Right ventricle myocardium superior (tissue), 1 donor: Measurements from ENCODE around the gene SAMD14. TPM values are rescaled to one million over a fixed set of nuclear protein-coding genes. Genes with fewer than 3 reads are reported as not detected.
A peak's percentile ranks its signal among the peaks of the same experiment; 100 is the strongest.
"Not testable (repeated sequence)": the region's sequence is repeated elsewhere in the genome, so short reads cannot be mapped to it uniquely, and the experiment has no call there.

ENCODE experiments used
- ATAC-seq: fragments of 200-7000 bp; cut with Tn5 transposase; one replicate; pipeline ENCODE4 v1.9.1; 2020; ENCODE audit warnings: mild to moderate bottlenecking; ENCODE audit not compliant: poor library complexity
- DNase-seq: peaks from one replicate; pipeline ENCODE4 v3.0.0-alpha.2; 2020
- intact Hi-C: fragments of 100-400 bp; cut with DNase I; formaldehyde crosslinking; loops from one replicate; pipeline ENCODE4 v1.11.2; 2022
- total RNA-seq: library from RNA; stranded (reverse); fragmentation: NEBNext Ultra II Directional; extraction: Animal tissue kit (Norgen Biotek cat#: 25700); gene quantifications from one replicate; pipeline ENCODE4 v1.2.1, GENCODE V29; 2021
- donor health status: DM: no; HTN: yes; CAD: no; lungs with severe emphysema.

The SAMD14 gene
- total RNA-seq, 1 donor from 2014 or later, result 0.78 TPM

DNA sequence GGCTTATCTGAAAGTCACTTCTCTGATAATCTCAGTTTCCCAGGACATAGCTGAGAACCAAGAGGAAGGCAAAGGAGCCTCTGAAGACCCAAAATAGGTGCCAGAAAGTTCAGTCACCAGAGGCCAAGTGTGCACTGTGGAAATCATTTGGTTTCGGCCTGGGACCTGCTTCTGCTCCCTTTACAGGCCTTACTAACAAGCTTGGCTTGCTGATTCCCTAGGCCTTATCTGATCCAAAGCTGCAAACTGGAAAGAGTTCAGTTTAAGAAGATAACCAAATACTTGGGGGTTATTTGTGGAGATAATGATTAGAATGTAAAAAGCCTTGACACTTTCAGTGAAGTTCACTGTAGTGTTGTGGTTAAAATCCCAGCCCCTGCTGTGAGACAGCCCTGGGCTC lies 57.0 kb downstream of the SAMD14 start:
- ATAC-seq, result no peak
- intact Hi-C loops, result no loop called here
- no peak for DNase-seq

DNA sequence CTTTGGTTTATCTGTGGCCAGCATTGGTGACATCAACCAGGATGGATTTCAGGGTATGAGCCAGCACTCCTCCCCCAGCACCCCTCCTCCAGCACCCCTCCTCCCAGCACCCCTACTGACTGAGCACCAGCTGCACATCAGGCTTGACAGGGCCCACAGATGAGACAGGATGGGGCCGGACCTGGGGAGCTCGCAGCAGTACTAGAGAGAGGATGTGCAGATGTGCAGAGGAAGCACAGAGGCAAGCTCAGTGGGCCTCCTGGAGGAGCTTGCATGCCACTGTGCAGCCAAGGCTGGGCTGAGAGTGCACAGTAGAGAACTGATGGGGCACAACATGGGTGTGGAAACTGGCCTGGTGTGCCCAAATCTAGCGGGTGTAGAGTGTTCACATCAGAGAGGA lies 57.8 kb downstream of the SAMD14 start:
- ATAC-seq, result no peak
- no peak for DNase-seq
- intact Hi-C loops, result no loop called here

DNA sequence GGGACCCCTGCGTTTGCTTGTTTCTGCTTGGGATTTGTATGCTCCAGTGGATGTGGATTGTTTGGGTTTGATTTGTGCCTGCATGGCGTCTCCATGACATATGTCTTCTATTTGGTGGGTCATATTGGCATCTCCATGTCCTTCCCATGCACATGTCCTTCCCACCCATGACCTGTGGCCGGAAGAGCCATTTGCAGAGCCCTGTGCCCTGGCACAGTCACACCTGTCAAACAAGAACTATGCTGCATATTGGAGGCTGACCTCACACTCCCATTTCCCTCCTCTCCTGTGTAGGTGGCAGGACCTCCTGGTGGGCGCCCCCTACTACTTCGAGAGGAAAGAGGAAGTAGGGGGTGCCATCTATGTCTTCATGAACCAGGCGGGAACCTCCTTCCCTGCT lies 58.3 kb downstream of the SAMD14 start:
- ATAC-seq (no peak), DNase-seq (no peak)
- intact Hi-C loops, result no loop called here

- ATAC-seq (no peak), DNase-seq (no peak)
- intact Hi-C loops, result no loop called here
These were observed 58.9 kb downstream of the SAMD14 start for GRCh38 chr17:50070908-50071680.

DNA sequence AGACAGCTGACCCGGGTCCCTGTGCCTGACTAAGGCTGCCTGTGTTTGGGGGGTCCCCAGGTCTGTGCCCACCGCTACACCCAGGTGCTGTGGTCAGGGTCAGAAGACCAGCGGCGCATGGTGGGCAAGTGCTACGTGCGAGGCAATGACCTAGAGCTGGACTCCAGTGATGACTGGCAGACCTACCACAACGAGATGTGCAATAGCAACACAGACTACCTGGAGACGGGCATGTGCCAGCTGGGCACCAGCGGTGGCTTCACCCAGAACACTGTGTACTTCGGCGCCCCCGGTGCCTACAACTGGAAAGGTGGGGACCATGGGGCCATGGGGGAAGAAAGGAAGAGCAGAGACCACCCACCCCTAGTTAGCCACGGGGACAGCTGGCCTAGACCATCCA lies 62.0 kb downstream of the SAMD14 start:
- intact Hi-C loops, result no loop called here
- ATAC-seq, result no peak
- DNase-seq, result no peak

DNA sequence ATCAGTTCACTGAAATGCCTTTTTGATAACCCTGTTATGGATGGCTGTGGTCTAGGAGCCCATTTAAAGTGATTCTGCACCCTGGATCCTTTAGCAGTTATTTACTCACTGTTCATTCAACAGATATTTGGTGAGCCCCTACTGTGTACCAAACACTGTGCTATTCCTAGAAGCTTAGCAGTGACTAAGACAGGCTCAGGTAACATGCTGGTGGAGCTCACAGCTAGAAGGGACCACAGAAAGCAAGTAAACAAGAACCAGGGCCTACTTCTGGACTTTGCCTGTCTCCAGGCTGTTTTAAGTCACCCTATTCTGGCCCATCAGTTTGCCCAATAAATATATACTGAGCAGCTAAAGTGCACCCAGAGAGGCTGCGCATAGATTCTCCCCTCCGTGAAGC lies 63.0 kb downstream of the SAMD14 start:
- DNase-seq, result no peak
- ATAC-seq, result no peak
- intact Hi-C loops, result no loop called here

- ATAC-seq (no peak), DNase-seq (no peak)
- intact Hi-C loops, result no loop called here
These were observed 64.9 kb downstream of the SAMD14 start for GRCh38 chr17:50065056-50065455.

DNA sequence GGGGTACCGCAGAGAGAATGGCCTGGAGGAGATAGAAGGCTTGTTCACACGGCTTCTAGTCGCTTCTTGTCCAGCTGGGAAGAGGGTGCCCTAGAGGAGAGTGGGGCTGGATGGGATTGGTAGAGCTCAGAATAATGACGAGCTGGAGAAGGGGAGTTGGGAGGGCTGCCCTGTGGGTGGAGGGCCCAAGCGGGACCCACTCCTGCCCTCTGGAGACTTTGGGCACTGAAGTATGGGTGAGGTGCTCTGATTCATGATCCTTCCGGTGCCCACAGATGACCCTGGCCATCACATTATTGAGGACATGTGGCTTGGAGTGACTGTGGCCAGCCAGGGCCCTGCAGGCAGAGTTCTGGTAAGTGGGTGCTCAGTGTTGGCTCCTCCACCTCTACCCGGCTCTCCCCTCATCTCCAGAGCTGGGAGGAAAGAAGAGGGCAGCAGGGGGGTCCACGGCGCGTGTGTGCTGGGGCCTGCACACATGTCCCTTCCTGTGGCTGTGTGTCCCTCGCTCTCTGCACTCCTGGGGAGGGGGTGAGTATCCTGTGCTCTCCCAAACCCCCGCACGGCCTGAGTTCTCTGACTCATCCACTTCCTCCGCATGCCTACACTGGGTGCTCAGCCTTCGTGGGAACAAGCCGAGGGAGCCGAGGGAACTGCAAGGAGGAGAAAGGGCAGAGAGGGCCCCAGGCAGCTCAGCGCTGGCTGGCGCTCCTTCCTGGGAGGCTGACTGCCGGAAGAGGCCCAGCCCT lies 65.5 kb downstream of the SAMD14 start:
- DNase-seq, result no peak
- intact Hi-C loops, result no loop called here
- ATAC-seq, result no peak

- intact Hi-C loops, result no loop called here
- ATAC-seq (no peak), DNase-seq (no peak)
These were observed 66.3 kb downstream of the SAMD14 start for GRCh38 chr17:50063561-50064252.

DNA sequence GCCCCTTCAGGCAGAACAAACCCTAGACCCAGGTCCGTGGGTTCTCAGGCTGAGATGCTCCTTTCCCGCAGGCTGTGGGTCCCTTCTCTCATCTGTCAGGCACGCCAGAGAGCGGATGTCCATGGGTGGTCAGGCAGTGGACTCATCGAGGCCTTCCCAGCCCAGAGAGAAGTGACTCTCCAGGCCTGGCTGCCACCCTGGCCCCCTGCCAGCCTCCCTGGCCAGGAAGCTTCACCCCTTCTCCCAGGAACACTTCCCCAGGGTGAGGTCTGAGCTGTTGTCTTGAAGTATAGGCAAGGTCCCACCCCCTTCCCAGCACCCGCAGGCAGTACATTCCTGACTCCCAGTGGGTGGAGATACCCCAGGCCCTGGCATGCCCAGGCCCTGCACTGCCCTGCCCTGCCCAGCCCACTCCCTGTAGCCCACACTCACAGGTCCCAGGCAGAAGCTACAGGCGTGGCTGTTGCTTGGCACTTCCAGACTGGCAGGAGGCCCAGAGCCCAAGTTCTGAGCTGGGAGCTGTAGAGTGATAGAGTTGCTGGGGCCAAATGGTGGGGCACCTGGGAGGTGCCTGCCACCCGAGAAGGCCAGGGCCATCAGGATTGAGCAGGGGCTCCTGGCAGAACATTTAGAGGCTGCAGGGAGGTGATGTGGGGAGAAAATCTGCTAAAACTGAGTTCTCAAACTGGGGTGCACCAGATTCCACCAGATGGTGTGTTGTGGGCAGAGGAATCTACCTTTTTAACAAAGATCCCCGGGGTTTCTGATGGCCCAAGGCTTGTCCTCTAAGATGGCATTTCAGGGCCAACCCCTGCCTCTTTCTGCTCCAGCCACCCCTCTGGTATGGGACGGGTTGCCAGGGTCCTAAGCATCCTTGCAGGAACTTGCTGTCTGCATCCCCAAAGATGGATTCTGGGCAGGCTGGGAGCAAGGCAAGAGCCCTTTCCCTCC lies 67.4 kb downstream of the SAMD14 start:
- intact Hi-C loops, result no loop called here
- ATAC-seq (peak; percentile 83), DNase-seq (peak; percentile 90)

DNA sequence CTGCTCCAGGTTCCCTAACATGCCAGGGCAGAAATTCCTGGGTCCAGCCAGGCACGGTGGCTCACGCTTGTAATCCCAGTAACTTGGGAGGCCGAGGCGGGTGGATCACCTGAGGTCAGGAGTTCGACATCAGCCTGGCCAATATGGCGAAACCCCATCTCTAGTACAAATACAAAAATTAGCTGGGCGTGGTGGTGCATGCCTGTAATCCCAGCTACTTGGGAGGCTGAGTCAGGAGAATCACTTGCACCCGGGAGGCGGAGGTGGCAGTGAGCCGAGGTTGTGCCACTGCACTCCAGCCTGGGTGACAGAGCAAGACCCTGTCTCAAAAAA lies 68.3 kb downstream of the SAMD14 start:
- DNase-seq, intact Hi-C loops, ATAC-seq: not testable (repeated sequence)

DNA sequence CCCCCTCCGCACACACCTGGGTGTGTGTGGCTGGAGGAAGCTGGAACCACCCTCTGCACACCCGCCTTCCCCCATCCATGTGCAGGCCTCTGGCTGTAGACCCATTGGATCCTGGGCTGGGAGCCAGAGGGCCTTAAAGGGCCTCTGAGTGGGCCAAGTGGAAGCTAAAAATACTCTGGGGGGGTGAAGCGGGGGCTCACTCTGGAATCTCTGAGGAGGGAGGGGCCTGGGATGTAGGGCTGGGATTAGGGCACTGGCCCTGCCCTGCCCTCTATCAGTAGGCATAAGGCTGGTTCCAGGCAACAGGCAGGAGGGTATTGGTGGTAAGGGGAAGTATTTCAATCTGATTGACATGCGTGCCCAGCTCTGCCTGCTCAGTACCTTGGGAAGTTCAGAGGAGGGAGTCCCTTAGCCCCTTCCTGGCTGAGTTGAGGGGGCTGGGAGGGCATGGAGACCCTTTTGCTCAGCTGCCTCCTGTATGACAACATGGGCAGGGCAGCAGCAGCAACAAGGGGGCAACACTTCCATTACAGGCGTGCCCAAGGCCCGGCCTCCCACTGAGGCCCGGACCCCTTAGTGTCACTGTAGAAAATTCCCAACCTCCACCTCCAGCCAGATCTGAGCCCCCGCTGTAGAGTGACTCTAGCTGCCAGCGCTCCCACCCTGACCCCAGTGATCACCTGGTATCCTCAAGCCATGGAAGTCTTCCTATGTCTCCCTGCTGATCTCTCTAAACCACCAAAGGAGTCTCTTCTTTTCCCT lies 68.8 kb downstream of the SAMD14 start:
- intact Hi-C loops, result no loop called here
- DNase-seq, result peak; percentile 90
- ATAC-seq, result peak; percentile 72

Other genes starting within 250 kb of the SAMD14 start
- not detected for gene DLX4, start 161.0 kb downstream of the SAMD14 start, total RNA-seq
- not detected for gene DLX3, start 134.9 kb downstream of the SAMD14 start, total RNA-seq
- gene ITGA3, start 74.0 kb downstream of the SAMD14 start, total RNA-seq, result 12.6 TPM
- 250 TPM for gene PDK2, start 34.8 kb downstream of the SAMD14 start, total RNA-seq
- gene PPP1R9B, start 20.5 kb upstream of the SAMD14 start, total RNA-seq, result 35.4 TPM
- gene SGCA, start 35.8 kb upstream of the SAMD14 start, total RNA-seq, result 135 TPM
- 28.1 TPM for gene COL1A1, start 71.5 kb upstream of the SAMD14 start, total RNA-seq
- not detected for gene TMEM92, start 144.3 kb upstream of the SAMD14 start, total RNA-seq
- 13.0 TPM for gene XYLT2, start 216.0 kb upstream of the SAMD14 start, total RNA-seq
- 78.6 TPM for gene MRPL27, start 243.0 kb upstream of the SAMD14 start, total RNA-seq
- not detected for gene EME1, start 243.1 kb upstream of the SAMD14 start, total RNA-seq